Osteoblast (primary cell): Measurements from ENCODE around the gene PROC. TPM values are rescaled to one million over a fixed set of nuclear protein-coding genes. Genes with fewer than 3 reads are reported as not detected.

Experiments used
- DNase-seq: peaks from one replicate; pipeline ENCODE4 v3.0.0; 2011; ENCODE audit warnings: low spot score, mixed read lengths; ENCODE audit not compliant: insufficient read length; ENCODE audit errors: missing footprints
- H2AFZ ChIP-seq: 2 replicates; pipeline ENCODE4 v1.6.0; 2011; ENCODE audit warnings: mild to moderate bottlenecking, low read length
- H3K27ac ChIP-seq: 2 replicates; pipeline ENCODE4 v1.5.1; 2011; ENCODE audit warnings: mild to moderate bottlenecking, low read depth, low read length, moderate library complexity
- H3K27me3 ChIP-seq: 2 replicates; pipeline ENCODE4 v1.6.0; 2012; ENCODE audit warnings: mild to moderate bottlenecking, control low read depth, inconsistent platforms, low read length, moderate library complexity; ENCODE audit not compliant: insufficient read depth
- H3K36me3 ChIP-seq: 2 replicates; pipeline ENCODE4 v1.5.1; 2011; ENCODE audit warnings: mild to moderate bottlenecking, low read length, control low read depth, moderate library complexity; ENCODE audit not compliant: insufficient read depth
- H3K4me1 ChIP-seq: 2 replicates; pipeline ENCODE4 v1.5.1; 2011; ENCODE audit warnings: mild to moderate bottlenecking, low read length, control low read depth, moderate library complexity; ENCODE audit not compliant: insufficient read depth
- H3K4me2 ChIP-seq: 2 replicates; pipeline ENCODE4 v1.6.0; 2011; ENCODE audit warnings: mild to moderate bottlenecking, low read length; ENCODE audit not compliant: insufficient read depth
- H3K4me3 ChIP-seq: fragments of 200-600 bp; sonication (generic); 3 replicates; pipeline ENCODE4 v1.5.1; 2012; ENCODE audit warnings: mild to moderate bottlenecking, low read length, inconsistent platforms; ENCODE audit not compliant: insufficient read depth
- H3K79me2 ChIP-seq: 2 replicates; pipeline ENCODE4 v1.6.0; 2012; ENCODE audit warnings: mild to moderate bottlenecking, low read length, control low read depth, inconsistent platforms; ENCODE audit not compliant: insufficient read depth
- H3K9me3 ChIP-seq: 2 replicates; pipeline ENCODE4 v1.5.1; 2011; ENCODE audit warnings: low read depth, low read length, control low read depth
- H4K20me1 ChIP-seq: 2 replicates; pipeline ENCODE4 v1.6.0; 2012; ENCODE audit warnings: mild to moderate bottlenecking, low read length, control low read depth; ENCODE audit not compliant: insufficient read depth
- CTCF ChIP-seq: IDR thresholded peaks from 2 replicates; pipeline ENCODE4 v1.5.1; 2011; ENCODE audit warnings: mild to moderate bottlenecking, low read depth, low read length, moderate library complexity; ENCODE audit errors: extremely low read depth
- total RNA-seq: library from RNA; depleted of rRNA; stranded (reverse); fragments of >200 nt; gene quantifications from 2 replicates; pipeline ENCODE4 v1.2.3, GENCODE V29; 2012

PROC gene
- total RNA-seq, 1 donor: not detected

DNA sequence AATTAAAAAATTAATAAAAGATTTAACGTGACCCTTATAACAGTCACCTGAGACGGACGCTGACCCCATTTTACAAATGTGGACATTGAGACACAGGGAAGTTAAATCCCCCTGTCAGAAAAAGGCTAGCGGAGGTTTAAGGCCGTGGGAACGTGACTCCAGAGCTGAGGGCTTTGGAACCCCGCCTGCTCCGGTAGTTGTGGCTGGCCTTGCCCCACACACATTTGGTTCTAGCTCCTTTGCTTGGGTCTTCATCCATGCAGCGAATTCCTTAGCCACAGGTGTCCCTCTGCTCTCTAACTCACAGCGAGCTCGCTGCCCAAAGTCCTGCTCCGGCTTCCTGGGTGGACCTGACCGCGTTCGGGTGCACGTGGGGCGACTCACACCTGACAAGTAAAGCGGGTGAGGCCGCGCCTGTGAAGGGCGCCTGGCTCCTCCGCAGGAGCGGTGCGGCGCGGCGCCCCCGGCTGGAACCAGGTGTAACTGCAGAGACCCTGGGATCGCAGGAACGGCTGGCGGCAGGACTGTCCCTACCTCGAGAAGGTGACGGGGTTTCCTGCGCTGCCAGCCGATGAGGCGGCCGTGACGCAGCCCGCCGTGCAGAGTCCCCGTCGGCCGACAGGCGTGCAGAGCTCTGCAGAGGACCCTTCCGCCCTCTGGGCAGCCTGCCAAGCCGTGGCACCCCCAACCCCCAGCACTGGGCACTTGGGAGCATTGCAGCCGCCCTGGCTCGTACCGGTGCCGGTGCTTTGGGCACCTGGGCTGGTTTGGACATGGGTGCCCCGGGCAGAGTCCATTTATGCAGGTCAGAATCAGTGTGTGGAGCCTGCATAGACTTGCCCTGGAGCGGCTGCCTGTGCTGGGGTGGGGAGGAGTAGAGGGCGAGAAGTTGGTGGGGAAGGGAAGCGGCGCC lies 2.4 kb upstream of the PROC start:
- H2AFZ ChIP-seq: peak overlapping the region; percentile 24
- peak overlapping the region; percentile 54 for H3K4me3 ChIP-seq
- no peaks in the 10 kb centered on the region for H3K36me3 ChIP-seq
- no peaks in the 10 kb centered on the region for H4K20me1 ChIP-seq
- no peaks in the 10 kb centered on the region for H3K9me3 ChIP-seq
- peaks cover 9% of the 10 kb centered on the region for H3K27me3 ChIP-seq
- DNase-seq: peak; percentile 84
- TF ChIP-seq CTCF: peak; percentile 25
- peaks cover 28% of the 10 kb centered on the region for H3K4me1 ChIP-seq
- no peaks in the 10 kb centered on the region for H3K79me2 ChIP-seq
- peak overlapping the region; percentile 68 for H3K4me2 ChIP-seq
- no peak overlapping the region for H3K27ac ChIP-seq

DNA sequence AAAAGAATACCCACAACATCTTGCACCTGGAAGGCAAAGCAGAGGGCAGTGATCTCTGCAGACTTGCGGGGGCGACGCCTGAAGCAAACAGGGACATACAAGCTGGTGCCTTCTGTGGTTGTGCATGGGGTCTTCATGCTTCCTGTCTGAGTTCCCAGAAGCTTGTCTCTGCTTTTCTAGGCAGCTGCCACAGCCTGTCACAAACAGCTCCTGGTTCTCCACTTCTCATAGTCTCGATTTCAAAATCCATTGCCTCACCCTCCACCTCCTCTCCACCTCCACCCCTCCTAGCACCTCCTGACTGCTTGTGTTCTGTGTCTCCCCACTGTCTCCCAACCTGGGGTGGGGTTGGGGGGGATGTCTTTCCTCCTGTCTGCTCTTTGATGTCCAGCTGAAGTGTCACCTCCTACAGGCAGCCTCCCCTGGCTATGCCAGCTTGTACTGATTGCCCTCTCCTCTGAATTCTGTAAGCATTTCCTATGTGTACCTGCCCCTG lies 1.7 kb upstream of the PROC start:
- H3K4me2 ChIP-seq: peak overlapping the region; percentile 68
- peak overlapping the region; percentile 54 for H3K4me3 ChIP-seq
- no peak overlapping the region for H2AFZ ChIP-seq
- H3K79me2 ChIP-seq: no peaks in the 10 kb centered on the region
- TF ChIP-seq CTCF: no peak
- DNase-seq: no peak
- H3K9me3 ChIP-seq: no peaks in the 10 kb centered on the region
- no peaks in the 10 kb centered on the region for H4K20me1 ChIP-seq
- H3K27ac ChIP-seq: no peak overlapping the region
- no peaks in the 10 kb centered on the region for H3K36me3 ChIP-seq
- H3K4me1 ChIP-seq: peaks cover 21% of the 10 kb centered on the region
- peaks cover 9% of the 10 kb centered on the region for H3K27me3 ChIP-seq

- Histone ChIP-seq H2AFZ (no peak overlapping the region), H3K4me1 (peaks cover 13% of the 10 kb centered on the region), H3K9me3 (no peaks in the 10 kb centered on the region), H3K4me3 (no peak overlapping the region), H3K27me3 (peaks cover 17% of the 10 kb centered on the region), H3K4me2 (no peak overlapping the region), H4K20me1 (no peaks in the 10 kb centered on the region), H3K27ac (no peak overlapping the region), H3K79me2 (no peaks in the 10 kb centered on the region), H3K36me3 (no peaks in the 10 kb centered on the region)
- TF ChIP-seq CTCF: no peak
- peak; percentile 71 for DNase-seq
Measured at GRCh38 chr2:127417406-127417805, 821 bp upstream of the PROC start.

DNA sequence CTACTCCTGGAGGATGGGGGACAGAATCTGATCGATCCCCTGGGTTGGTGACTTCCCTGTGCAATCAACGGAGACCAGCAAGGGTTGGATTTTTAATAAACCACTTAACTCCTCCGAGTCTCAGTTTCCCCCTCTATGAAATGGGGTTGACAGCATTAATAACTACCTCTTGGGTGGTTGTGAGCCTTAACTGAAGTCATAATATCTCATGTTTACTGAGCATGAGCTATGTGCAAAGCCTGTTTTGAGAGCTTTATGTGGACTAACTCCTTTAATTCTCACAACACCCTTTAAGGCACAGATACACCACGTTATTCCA lies 844 bp downstream of the PROC start:
- peaks cover 13% of the 10 kb centered on the region for H3K4me1 ChIP-seq
- no peak for DNase-seq
- no peaks in the 10 kb centered on the region for H3K9me3 ChIP-seq
- H3K36me3 ChIP-seq: no peaks in the 10 kb centered on the region
- TF ChIP-seq CTCF: no peak
- no peak overlapping the region for H3K27ac ChIP-seq
- no peaks in the 10 kb centered on the region for H3K79me2 ChIP-seq
- H3K4me3 ChIP-seq: no peak overlapping the region
- no peak overlapping the region for H3K4me2 ChIP-seq
- H4K20me1 ChIP-seq: no peaks in the 10 kb centered on the region
- no peak overlapping the region for H2AFZ ChIP-seq
- H3K27me3 ChIP-seq: peaks cover 31% of the 10 kb centered on the region
